Smooth muscle cell of the coronary artery (primary cell): ENCODE results near the gene LALBA. TPM values are rescaled to one million over a fixed set of nuclear protein-coding genes. Genes with fewer than 3 reads are reported as not detected.

Experiments used
- total RNA-seq: library from RNA; depleted of rRNA; stranded (reverse); fragments of >200 nt; gene quantifications from 2 replicates; pipeline ENCODE4 v1.2.3, GENCODE V29; 2014; ENCODE audit warnings: low replicate concordance

Gene LALBA
- not detected in 2 replicates for total RNA-seq

DNA sequence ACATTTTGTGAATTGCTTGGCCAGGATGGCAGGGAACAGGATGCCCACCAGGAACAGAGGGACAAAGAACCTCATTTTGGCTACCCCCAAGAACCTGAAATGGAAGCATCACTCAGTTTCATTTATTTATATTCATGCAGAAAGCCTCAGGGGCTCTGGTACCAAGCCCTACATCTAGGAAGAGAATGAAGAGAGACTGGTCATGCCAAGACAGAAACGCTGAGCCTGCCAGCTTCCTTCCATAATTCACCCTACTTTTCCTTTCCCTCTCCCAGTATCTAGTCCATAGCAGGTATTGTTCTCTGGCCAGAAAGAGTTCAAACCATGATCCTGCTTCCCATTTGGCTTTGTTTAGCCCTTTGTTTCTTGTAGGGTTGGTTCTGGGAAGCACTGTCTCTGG lies at the start of gene LALBA:
LALBA (minus strand) TSS at position 101 of the 400 bp plus-strand sequence; CDS start at position 75, 26 bp downstream.

DNA sequence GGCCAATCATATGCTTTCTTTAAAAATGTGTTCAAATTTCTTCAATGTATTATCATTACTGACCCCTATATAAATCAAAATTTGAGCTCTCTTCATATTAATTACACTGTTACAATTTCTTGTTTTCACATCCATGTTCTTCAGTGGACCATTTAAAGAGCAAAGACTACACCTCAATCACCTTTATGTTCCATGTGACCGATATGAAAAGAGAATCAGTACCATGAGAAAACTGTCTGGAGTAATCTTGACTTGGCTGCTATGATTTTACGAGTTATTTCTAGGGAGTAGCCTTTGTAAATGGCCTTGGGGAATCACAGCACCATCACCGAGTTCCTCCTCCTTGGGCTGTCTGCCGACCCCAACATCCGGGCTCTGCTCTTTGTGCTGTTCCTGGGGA lies 44.5 kb downstream of the LALBA start, which contains the start of gene OR8S1:
OR8S1 (plus strand) TSS at position 301 of the 400 bp plus-strand sequence; CDS start at position 301, 0 bp downstream.

Other genes with a start within 250 kb of the LALBA start
- 8.4 and 18.8 TPM in 2 replicates for gene ZNF641, start 219.1 kb downstream of the LALBA start, total RNA-seq
- not detected in 2 replicates for gene ANP32D, start 97.5 kb downstream of the LALBA start, total RNA-seq
- not detected in 2 replicates for gene C12orf54, start 87.5 kb downstream of the LALBA start, total RNA-seq
- gene OR8S1, start 44.4 kb downstream of the LALBA start, total RNA-seq = not detected in 2 replicates
- gene KANSL2, start 112.2 kb upstream of the LALBA start, total RNA-seq = 46.3 and 47.9 TPM in 2 replicates
- 16.0 and 23.8 TPM in 2 replicates for gene CCNT1, start 146.7 kb upstream of the LALBA start, total RNA-seq
- gene ADCY6, start 219.0 kb upstream of the LALBA start, total RNA-seq = 52.6 and 56.6 TPM in 2 replicates
- 6.0 and 10.9 TPM in 2 replicates for gene CACNB3, start 248.4 kb upstream of the LALBA start, total RNA-seq